Suprapubic skin (tissue), 3 donors: ENCODE results near the gene KCNK3.

Experiments
- CTCF ChIP-seq, 2 donors: fragments of 200-600 bp in 1 of 2; fragments of 450-650 bp in 1 of 2; sonication (generic) in 1 of 2; IDR thresholded peaks; one replicate each; pipeline ENCODE4 v1.5.1; 2016 to 2019; ENCODE audit warnings: antibody characterized with exemption in 2 of 2, mild to moderate bottlenecking in 1 of 2, moderate library complexity in 1 of 2
- EP300 ChIP-seq: sonication (generic); formaldehyde crosslinking; IDR thresholded peaks from one replicate; pipeline ENCODE4 v1.6.1; 2017; ENCODE audit warnings: antibody characterized with exemption
- POLR2A ChIP-seq, 2 donors: fragments of 450-650 bp; IDR thresholded peaks; one replicate each; pipeline ENCODE4 v1.6.1; 2017; ENCODE audit warnings: antibody characterized with exemption in 2 of 2, mild to moderate bottlenecking in 2 of 2, moderate library complexity in 2 of 2

GRCh38 chr2:26726228-26726627, 33.7 kb downstream of the KCNK3 start:
- TF ChIP-seq POLR2A (IDR thresholded peaks at IDR 0.05) (no peak), CTCF (IDR thresholded peaks at IDR 0.05) (no peak), EP300 (no peak)
